ENCODE data around the gene PLA2G4E. TPM values are rescaled to one million over a fixed set of nuclear protein-coding genes. Genes with fewer than 3 reads are reported as not detected.
A peak's percentile ranks its signal among the peaks of the same experiment; 100 is the strongest.

PLA2G4E gene
- total and polyA plus RNA-seq, 9 of the 15 experiments (the other 6 are each of a cell fraction or from before 2014, with no cell fraction given), result 0.03 TPM; not detected in 8

- WGBS (ENCODE audit: insufficient coverage, low coverage, missing lambda C conversion rate), result 84% methylated on average over 1 of the region's 1 CpG
- BruUV-seq (replicated peaks), result TSS peak; percentile 51
- Histone ChIP-seq H3K9me1 (ENCODE audit: control insufficient read depth, insufficient read depth, low read length) (no peaks in the 10 kb centered on the region), H3K27me3 (ENCODE audit: control insufficient read depth in 2 of 2, insufficient read depth in 2 of 2, low read length in 2 of 2) (no peaks in the 10 kb centered on the region), H3K4me2 (ENCODE audit: insufficient read depth, low read length) (no peak overlapping the region), H3K27ac (ENCODE audit: extremely low read depth, low read depth, low read length) (no peak overlapping the region), H2AFZ (ENCODE audit: low read depth, low read length) (no peak overlapping the region), H3K79me2 (ENCODE audit: control insufficient read depth, insufficient read depth, low read length) (peaks cover 27% of the 10 kb centered on the region), H3K4me3 (no peak overlapping the region), H3K9ac (ENCODE audit: insufficient read depth in 1 of 2, low read depth in 2 of 2, low read length in 2 of 2) (no peak overlapping the region), H3K36me3 (ENCODE audit: control insufficient read depth, insufficient read depth, low read length) (no peaks in the 10 kb centered on the region), H3K9me3 (replicated peaks; ENCODE audit: control insufficient read depth, insufficient read depth, low read depth, low read length) (no peaks in the 10 kb centered on the region), H4K20me1 (replicated peaks; ENCODE audit: control insufficient read depth, insufficient read depth, low read length) (peaks cover 17% of the 10 kb centered on the region; the same call in 1 of the 2 replicates), H3K4me1 (replicated peaks in 1 of 2; ENCODE audit: control insufficient read depth in 2 of 2, insufficient read depth in 2 of 2, low read length in 2 of 2) (peaks cover 17 to 21% of the 10 kb centered on the region in 2 experiments)
- ATAC-seq, result no peak
- intact Hi-C loops (cut with micrococcal nuclease) (loop anchor here (5.0 kb wide), 1 partner anchor 478 kb away; the partner anchor contains the start of gene ITPKA), in situ Hi-C loops (cut with MboI) (no loop called here)
- no peak for DNase-seq (ENCODE audit: extremely low read depth in 1 of 4, low spot score in 3 of 4)
- TF ChIP-seq CXXC5 (CRISPR knock-in tag; IDR thresholded peaks at IDR 0.05) (no peak), ZNF175 (CRISPR knock-in tag; IDR thresholded peaks at IDR 0.05; ENCODE audit: low read depth) (no peak)
- CTCF ChIA-PET (ENCODE audit: low intra/inter-chr PET ratio), result no interaction called here
- no peak for FAIRE-seq
- POLR2A ChIA-PET, result no interaction called here
These were observed 50.4 kb downstream of the PLA2G4E start for GRCh38 chr15:41970456-41970855.

GRCh38 chr15:41969851-41970431 is 50.9 kb downstream of the PLA2G4E start:
- peaks cover 17% of the 10 kb centered on the region; the same call in 1 of the 2 replicates for H4K20me1 ChIP-seq (replicated peaks; ENCODE audit: control insufficient read depth, insufficient read depth, low read length)
- 35% methylated on average over 3 of the region's 3 CpGs for WGBS (ENCODE audit: insufficient coverage, low coverage, missing lambda C conversion rate)
- intact Hi-C loops (cut with micrococcal nuclease) (loop anchor here (5.0 kb wide), 1 partner anchor 478 kb away; the partner anchor contains the start of gene ITPKA), in situ Hi-C loops (cut with MboI) (no loop called here)
- H3K9ac ChIP-seq (ENCODE audit: insufficient read depth in 1 of 2, low read depth in 2 of 2, low read length in 2 of 2), result no peak overlapping the region
- FAIRE-seq (no peak), ATAC-seq (no peak), DNase-seq (ENCODE audit: extremely low read depth in 1 of 4, low spot score in 3 of 4) (no peak)
- H3K36me3 ChIP-seq (ENCODE audit: control insufficient read depth, insufficient read depth, low read length), result no peaks in the 10 kb centered on the region
- ChIA-PET CTCF (ENCODE audit: low intra/inter-chr PET ratio) (no interaction called here), POLR2A (interaction anchor here (0.7 kb wide), 1 partner anchor 1143 kb away, joined by 3 read pairs; no protein-coding TSS in a partner anchor)
- H3K9me1 ChIP-seq (ENCODE audit: control insufficient read depth, insufficient read depth, low read length), result no peaks in the 10 kb centered on the region
- no peak overlapping the region for H3K27ac ChIP-seq (ENCODE audit: extremely low read depth, low read depth, low read length)
- peaks cover 17 to 21% of the 10 kb centered on the region in 2 experiments for H3K4me1 ChIP-seq (replicated peaks in 1 of 2; ENCODE audit: control insufficient read depth in 2 of 2, insufficient read depth in 2 of 2, low read length in 2 of 2)
- no TSS peak for BruUV-seq (replicated peaks)
- H3K9me3 ChIP-seq (replicated peaks; ENCODE audit: control insufficient read depth, insufficient read depth, low read depth, low read length), result no peaks in the 10 kb centered on the region
- H3K4me2 ChIP-seq (ENCODE audit: insufficient read depth, low read length), result no peak overlapping the region
- H3K79me2 ChIP-seq (ENCODE audit: control insufficient read depth, insufficient read depth, low read length), result peaks cover 27% of the 10 kb centered on the region
- no peaks in the 10 kb centered on the region for H3K27me3 ChIP-seq (ENCODE audit: control insufficient read depth in 2 of 2, insufficient read depth in 2 of 2, low read length in 2 of 2)
- H2AFZ ChIP-seq (ENCODE audit: low read depth, low read length), result no peak overlapping the region
- H3K4me3 ChIP-seq, result no peak overlapping the region
- TF ChIP-seq KDM1A (IDR thresholded peaks at IDR 0.05) (peak; percentile 45 to 62; a peak in 3 of 4 replicates), CTBP1 (IDR thresholded peaks at IDR 0.05; ENCODE audit: borderline replicate concordance) (peak; percentile 28; the same call in 1 of the 2 replicates), POLR2H (tag; IDR thresholded peaks at IDR 0.05; ENCODE audit: low read depth) (no peak), HDAC2 (IDR thresholded peaks at IDR 0.05) (0 out of 2 replicates have a peak, but pooled peaks have one; percentile 24), AFF4 (CRISPR knock-in tag; IDR thresholded peaks at IDR 0.05) (no peak), SP1 (CRISPR knock-in tag; IDR thresholded peaks at IDR 0.05) (no peak), SMARCC2 (IDR thresholded peaks at IDR 0.05; ENCODE audit: low read depth) (no peak)
- TF ChIP-seq, protein P1, sequence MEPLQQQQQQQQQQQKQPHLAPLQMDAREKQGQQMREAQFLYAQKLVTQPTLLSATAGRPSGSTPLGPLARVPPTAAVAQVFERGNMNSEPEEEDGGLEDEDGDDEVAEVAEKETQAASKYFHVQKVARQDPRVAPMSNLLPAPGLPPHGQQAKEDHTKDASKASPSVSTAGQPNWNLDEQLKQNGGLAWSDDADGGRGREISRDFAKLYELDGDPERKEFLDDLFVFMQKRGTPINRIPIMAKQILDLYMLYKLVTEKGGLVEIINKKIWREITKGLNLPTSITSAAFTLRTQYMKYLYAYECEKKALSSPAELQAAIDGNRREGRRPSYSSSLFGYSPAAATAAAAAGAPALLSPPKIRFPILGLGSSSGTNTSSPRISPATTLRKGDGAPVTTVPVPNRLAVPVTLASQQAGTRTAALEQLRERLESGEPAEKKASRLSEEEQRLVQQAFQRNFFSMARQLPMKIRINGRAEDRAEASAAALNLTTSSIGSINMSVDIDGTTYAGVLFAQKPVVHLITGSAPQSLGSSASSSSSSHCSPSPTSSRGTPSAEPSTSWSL (CRISPR knock-in tag; IDR thresholded peaks at IDR 0.05; ENCODE audit: borderline replicate concordance), result no peak
